HL-60/S4 (cell line): ENCODE results near the gene THOC5.
"Not testable (repeated sequence)": the region's sequence is repeated elsewhere in the genome, so short reads cannot be mapped to it uniquely, and the experiment has no call there.

Experiments used
- in situ Hi-C: fragments of 300-500 bp; cut with MboI; formaldehyde crosslinking; loops from 2 replicates; pipeline ENCODE4 v1.14.3; 2022; ENCODE audit warnings: low sequenced_read_pairs

Gene THOC5

GRCh38 chr22:29511126-29511862, 42.3 kb downstream of the THOC5 start:
- in situ Hi-C loops, result no loop called here

GRCh38 chr22:29510542-29510941, 43.0 kb downstream of the THOC5 start:
- in situ Hi-C loops, result no loop called here

- in situ Hi-C loops, result no loop called here
These were observed 43.7 kb downstream of the THOC5 start for GRCh38 chr22:29509815-29510214.

- in situ Hi-C loops, result no loop called here
These were observed 44.3 kb downstream of the THOC5 start for GRCh38 chr22:29509298-29509697.

- in situ Hi-C loops, result no loop called here
These were observed 49.7 kb downstream of the THOC5 start for GRCh38 chr22:29503811-29504372.

- in situ Hi-C loops, result no loop called here
These were observed 53.7 kb downstream of the THOC5 start for GRCh38 chr22:29499852-29500251.

- in situ Hi-C loops, result no loop called here
These were observed 59.9 kb downstream of the THOC5 start for GRCh38 chr22:29493636-29494035.

GRCh38 chr22:29491012-29491411, 62.5 kb downstream of the THOC5 start:
- in situ Hi-C loops, result no loop called here

GRCh38 chr22:29489127-29489780, 64.3 kb downstream of the THOC5 start:
- in situ Hi-C loops, result not testable (repeated sequence)

GRCh38 chr22:29487426-29487986, 66.1 kb downstream of the THOC5 start:
- in situ Hi-C loops, result no loop called here

- in situ Hi-C loops, result no loop called here
These were observed 68.1 kb downstream of the THOC5 start for GRCh38 chr22:29485448-29485847.

- in situ Hi-C loops, result no loop called here
These were observed 68.9 kb downstream of the THOC5 start for GRCh38 chr22:29484642-29485041.

GRCh38 chr22:29483254-29483653, 70.3 kb downstream of the THOC5 start:
- in situ Hi-C loops, result no loop called here

GRCh38 chr22:29482726-29483125, 70.8 kb downstream of the THOC5 start:
- in situ Hi-C loops, result no loop called here

- in situ Hi-C loops, result no loop called here
These were observed 71.3 kb downstream of the THOC5 start for GRCh38 chr22:29482253-29482652.

- in situ Hi-C loops, result no loop called here
These were observed 72.1 kb downstream of the THOC5 start for GRCh38 chr22:29481265-29482000.

GRCh38 chr22:29480512-29481264, 72.9 kb downstream of the THOC5 start:
- in situ Hi-C loops, result no loop called here

- in situ Hi-C loops, result no loop called here
These were observed 73.4 kb downstream of the THOC5 start for GRCh38 chr22:29480262-29480511.

- in situ Hi-C loops, result no loop called here
These were observed 73.9 kb downstream of the THOC5 start, which contains the start of gene NEFH for GRCh38 chr22:29479417-29480261. TSS of gene NEFH (plus strand) at chr22:29480218. CDS start at chr22:29480263, 45 bp downstream.
